Activated B cell treated with CpG ODN at 0.5 μM for 24 hours (primary cell): ENCODE data around the gene L3MBTL4. TPM values are rescaled to one million over a fixed set of nuclear protein-coding genes. Genes with fewer than 3 reads are reported as not detected.

ENCODE experiments used
- ATAC-seq: fragments of 200-7000 bp; cut with Tn5 transposase; one replicate; pipeline ENCODE4 v1.10.0; 2021; ENCODE audit warnings: low read depth, mild to moderate bottlenecking, moderate library complexity
- CTCF ChIA-PET: fragments of 350-600 bp; sonication (Branson Sonifier 250); formaldehyde crosslinking; loops from one replicate; lab custom pipeline; 2021; ENCODE audit warnings: antibody characterized with exemption; lab: Charles Lee
- POLR2A ChIA-PET: fragments of 350-600 bp; sonication (Branson Sonifier 250); formaldehyde crosslinking; loops from one replicate; lab custom pipeline; 2021; ENCODE audit warnings: antibody characterized with exemption; lab: Charles Lee
- DNase-seq: peaks from one replicate; pipeline ENCODE4 v3.0.0; 2022
- H3K27ac Mint-ChIP-seq: one replicate; pipeline ENCODE4 v1.8.0; 2020; ENCODE audit warnings: mixed read lengths
- H3K27me3 Mint-ChIP-seq: one replicate; pipeline ENCODE4 v1.8.0; 2021; ENCODE audit warnings: mixed read lengths
- H3K36me3 Mint-ChIP-seq: one replicate; pipeline ENCODE4 v1.8.0; 2021; ENCODE audit warnings: low read depth, mixed read lengths
- H3K4me1 Mint-ChIP-seq: one replicate; pipeline ENCODE4 v1.8.0; 2021; ENCODE audit warnings: mixed read lengths
- H3K4me3 Mint-ChIP-seq: one replicate; pipeline ENCODE4 v1.8.0; 2020; ENCODE audit warnings: mild to moderate bottlenecking, mixed read lengths
- H3K9me3 Mint-ChIP-seq: one replicate; pipeline ENCODE4 v1.8.0; 2020; ENCODE audit warnings: mixed read lengths
- CTCF ChIP-seq: fragments of 200-600 bp; IDR thresholded peaks from one replicate; pipeline ENCODE4 v1.8.0; 2022; ENCODE audit warnings: antibody characterized with exemption, mild to moderate bottlenecking
- intact Hi-C: fragments of 100-400 bp; cut with micrococcal nuclease; formaldehyde crosslinking; loops from one replicate; pipeline ENCODE4 v1.15.1; 2024
- total RNA-seq: library from RNA; stranded (reverse); gene quantifications from 2 replicates; pipeline ENCODE4 v1.2.3, GENCODE V29; 2022

L3MBTL4 gene
- total RNA-seq, 1 donor from 2014 or later, result 12.3 TPM

GRCh38 chr18:5993938-5994337 lies 420.8 kb downstream of the L3MBTL4 start:
- Mint-ChIP-seq H3K9me3 (no peaks in the 10 kb centered on the region), H3K27ac (no peak overlapping the region), H3K36me3 (no peaks in the 10 kb centered on the region), H3K4me3 (no peak overlapping the region), H3K4me1 (no peaks in the 10 kb centered on the region), H3K27me3 (no peaks in the 10 kb centered on the region)
- TF ChIP-seq CTCF, result no peak
- ChIA-PET CTCF (no interaction called here), POLR2A (no interaction called here)
- ATAC-seq (no peak), DNase-seq (no peak)
- intact Hi-C loops, result no loop called here

DNA sequence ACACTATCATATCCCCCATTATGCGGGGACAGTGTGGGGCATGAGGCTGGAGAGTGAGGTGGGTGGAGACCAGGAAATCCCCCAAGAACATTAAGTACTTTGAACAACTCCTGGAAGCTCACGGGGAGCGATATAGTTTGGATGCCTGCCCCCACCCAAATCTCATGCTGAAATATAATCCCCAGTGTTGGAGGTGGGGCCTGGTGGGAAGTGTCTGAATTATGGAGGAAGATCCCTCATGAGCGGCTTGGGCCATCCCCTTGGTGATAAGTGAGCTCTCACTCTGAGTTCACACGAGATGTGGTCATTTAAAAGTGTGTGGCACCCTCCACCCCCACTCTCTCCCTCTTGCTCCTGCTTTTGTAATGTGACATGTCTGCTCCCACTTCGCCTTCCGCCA lies 422.3 kb downstream of the L3MBTL4 start:
- Mint-ChIP-seq H3K4me1 (no peaks in the 10 kb centered on the region), H3K27me3 (no peaks in the 10 kb centered on the region), H3K9me3 (no peaks in the 10 kb centered on the region), H3K27ac (no peak overlapping the region), H3K36me3 (no peaks in the 10 kb centered on the region), H3K4me3 (no peak overlapping the region)
- intact Hi-C loops, result no loop called here
- no peak for ATAC-seq
- TF ChIP-seq CTCF, result no peak
- POLR2A ChIA-PET, result no interaction called here
- CTCF ChIA-PET, result no interaction called here
- DNase-seq, result no peak

GRCh38 chr18:5987249-5987648 lies 427.5 kb downstream of the L3MBTL4 start:
- H3K36me3 Mint-ChIP-seq, result no peaks in the 10 kb centered on the region
- H3K4me1 Mint-ChIP-seq, result no peaks in the 10 kb centered on the region
- no peaks in the 10 kb centered on the region for H3K27me3 Mint-ChIP-seq
- ChIA-PET CTCF (no interaction called here), POLR2A (no interaction called here)
- no peak for TF ChIP-seq CTCF
- no peaks in the 10 kb centered on the region for H3K9me3 Mint-ChIP-seq
- ATAC-seq (no peak), DNase-seq (no peak)
- no peak overlapping the region for H3K4me3 Mint-ChIP-seq
- intact Hi-C loops, result no loop called here
- no peak overlapping the region for H3K27ac Mint-ChIP-seq

DNA sequence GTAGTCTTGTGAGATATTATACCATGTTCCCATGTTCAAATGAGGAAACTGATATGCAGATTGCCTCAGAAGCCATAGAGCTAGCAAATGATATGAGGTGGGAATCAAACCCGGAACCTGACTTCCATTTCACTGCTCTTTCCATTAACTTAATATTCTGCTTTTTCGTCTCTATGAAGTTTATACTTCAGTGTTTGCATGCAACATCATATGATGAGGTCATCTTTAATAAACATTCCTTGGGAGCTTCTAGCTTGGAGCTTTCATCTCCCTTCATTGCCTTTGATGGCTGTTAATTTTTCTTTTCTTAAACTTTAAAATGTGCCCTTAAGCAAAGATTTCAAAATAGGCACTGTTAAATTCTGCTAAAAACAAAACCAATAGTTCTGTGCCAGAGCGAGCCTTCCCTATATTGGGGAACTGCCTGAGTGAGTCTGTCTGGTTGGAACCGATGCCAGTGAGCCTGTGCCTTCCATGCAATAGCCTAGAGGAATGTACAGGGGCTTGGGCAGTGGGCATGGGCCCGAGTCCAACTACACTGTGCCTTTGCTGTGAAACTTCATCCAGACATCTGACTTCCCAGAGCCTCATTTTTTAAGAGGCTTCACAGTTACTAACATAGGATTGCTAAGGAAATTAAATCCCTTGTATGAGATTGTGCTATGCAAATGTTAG lies 428.3 kb downstream of the L3MBTL4 start:
- Mint-ChIP-seq H3K27ac (no peak overlapping the region), H3K4me3 (no peak overlapping the region), H3K36me3 (no peaks in the 10 kb centered on the region), H3K4me1 (no peaks in the 10 kb centered on the region), H3K9me3 (no peaks in the 10 kb centered on the region), H3K27me3 (no peaks in the 10 kb centered on the region)
- DNase-seq (no peak), ATAC-seq (no peak)
- TF ChIP-seq CTCF, result no peak
- intact Hi-C loops, result no loop called here
- ChIA-PET POLR2A (no interaction called here), CTCF (no interaction called here)

DNA sequence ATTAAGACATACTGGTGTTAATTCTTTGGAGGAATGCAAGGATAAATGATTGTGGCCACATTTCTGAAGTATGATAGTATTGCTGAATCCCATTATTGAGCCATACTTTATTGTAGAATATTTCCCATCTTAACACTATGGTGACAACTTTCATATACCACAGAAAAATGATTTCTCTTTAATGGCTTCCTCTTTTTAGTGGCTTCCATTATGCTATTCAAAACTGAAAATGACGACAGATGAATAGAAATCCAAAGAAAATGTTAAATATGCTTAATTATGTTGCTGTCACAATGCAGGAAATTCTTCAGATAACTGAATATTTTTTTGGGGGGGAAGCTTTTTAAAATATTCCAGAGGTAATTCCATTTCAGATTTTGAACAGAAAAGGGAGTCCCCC lies 430.5 kb downstream of the L3MBTL4 start:
- Mint-ChIP-seq H3K9me3 (no peaks in the 10 kb centered on the region), H3K4me1 (no peaks in the 10 kb centered on the region), H3K27me3 (no peaks in the 10 kb centered on the region), H3K4me3 (no peak overlapping the region), H3K36me3 (no peaks in the 10 kb centered on the region), H3K27ac (no peak overlapping the region)
- intact Hi-C loops, result no loop called here
- CTCF ChIA-PET, result no interaction called here
- ATAC-seq (no peak), DNase-seq (no peak)
- TF ChIP-seq CTCF, result no peak
- POLR2A ChIA-PET, result no interaction called here
